HEK293 (cell line): ENCODE measurements around the gene PRRT2.
"Not testable (repeated sequence)": the region's sequence is repeated elsewhere in the genome, so short reads cannot be mapped to it uniquely, and the experiment has no call there.

Experiments
- CTCF ChIA-PET: fragments of 350-600 bp; formaldehyde crosslinking; extraction: SDS; loops from one replicate; lab custom pipeline; 2021; ENCODE audit warnings: antibody characterized with exemption; lab: Yijun Ruan, JAX
- POLR2A ChIA-PET: fragments of 300-600 bp; formaldehyde crosslinking; extraction: SDS; loops from one replicate; lab custom pipeline; 2020; ENCODE audit warnings: antibody characterized with exemption, inconsistent platforms; lab: Yijun Ruan, JAX
- H3K27ac ChIP-seq: fragments of 200-500 bp; sonication (Bioruptor generic); 2 replicates; pipeline ENCODE4 v1.5.1; 2014; ENCODE audit warnings: low read depth, low read length, control low read depth, inconsistent platforms; ENCODE audit errors: extremely low read depth
- H3K36me3 ChIP-seq, 2 experiments: fragments of 200-500 bp in 1 of 2; sonication (Bioruptor generic) in 1 of 2; 1 replicate in 1 of 2; 2 replicates in 1 of 2; pipeline ENCODE4 v1.5.1; 2014 to 2017; ENCODE audit warnings: inconsistent platforms in 2 of 2, low read length in 2 of 2; ENCODE audit not compliant: control insufficient read depth in 2 of 2, insufficient read depth in 1 of 2
- H3K4me1 ChIP-seq: fragments of 200-500 bp; sonication (Bioruptor generic); 2 replicates; pipeline ENCODE4 v1.5.1; 2014; ENCODE audit warnings: mild to moderate bottlenecking, low read length, inconsistent platforms; ENCODE audit not compliant: control insufficient read depth, insufficient read depth
- H3K4me3 ChIP-seq: 2 replicates; pipeline ENCODE4 v1.5.1; 2011; ENCODE audit warnings: low read depth, mild to moderate bottlenecking, control low read depth, low read length, moderate library complexity
- H3K9me3 ChIP-seq: fragments of 200-500 bp; sonication (Bioruptor generic); 2 replicates; pipeline ENCODE4 v1.5.1; 2014; ENCODE audit warnings: low read depth, low read length, inconsistent platforms; ENCODE audit not compliant: control insufficient read depth, insufficient read depth
- GLIS1 ChIP-seq: fragments of 450-650 bp; formaldehyde crosslinking; IDR thresholded peaks from 2 replicates; pipeline ENCODE4 v1.5.1; 2016; ENCODE audit warnings: missing biosample characterization, missing genetic modification characterization
- HOXA7 ChIP-seq: sonication (generic); formaldehyde crosslinking; IDR thresholded peaks from 2 replicates; pipeline ENCODE4 v1.8.1; 2022; ENCODE audit warnings: missing genetic modification reagents, borderline replicate concordance
- KLF1 ChIP-seq: fragments of 450-650 bp; formaldehyde crosslinking; IDR thresholded peaks from 2 replicates; pipeline ENCODE4 v1.5.1; 2016; ENCODE audit warnings: missing biosample characterization, missing genetic modification characterization
- REPIN1 ChIP-seq: fragments of 450-650 bp; formaldehyde crosslinking; IDR thresholded peaks from 2 replicates; pipeline ENCODE4 v1.5.1; 2017; ENCODE audit warnings: missing biosample characterization, missing genetic modification characterization, low read depth
- WT1 ChIP-seq: fragments of 450-650 bp; formaldehyde crosslinking; IDR thresholded peaks from 2 replicates; pipeline ENCODE4 v1.5.1; 2016; ENCODE audit warnings: missing biosample characterization, missing genetic modification characterization
- YY2 ChIP-seq: fragments of 450-650 bp; formaldehyde crosslinking; IDR thresholded peaks from 2 replicates; pipeline ENCODE4 v1.5.1; 2016; ENCODE audit warnings: missing biosample characterization, missing genetic modification characterization
- ZBTB17 ChIP-seq: fragments of 450-650 bp; formaldehyde crosslinking; IDR thresholded peaks from 2 replicates; pipeline ENCODE4 v1.5.1; 2016; ENCODE audit warnings: missing biosample characterization, missing genetic modification characterization
- ZFP3 ChIP-seq: fragments of 450-650 bp; formaldehyde crosslinking; IDR thresholded peaks from 2 replicates; pipeline ENCODE4 v1.5.1; 2016; ENCODE audit warnings: low read depth, missing biosample characterization, missing genetic modification characterization
- ZNF132 ChIP-seq: fragments of 450-650 bp; formaldehyde crosslinking; IDR thresholded peaks from 2 replicates; pipeline ENCODE4 v1.5.1; 2017; ENCODE audit warnings: missing biosample characterization, missing genetic modification characterization, borderline replicate concordance
- ZNF266 ChIP-seq: fragments of 450-650 bp; formaldehyde crosslinking; IDR thresholded peaks from 2 replicates; pipeline ENCODE4 v1.5.1; 2016; ENCODE audit warnings: missing biosample characterization, missing genetic modification characterization, low read depth
- ZNF280C ChIP-seq: fragments of 450-650 bp; formaldehyde crosslinking; IDR thresholded peaks from 2 replicates; pipeline ENCODE4 v1.5.1; 2016; ENCODE audit warnings: missing biosample characterization, missing genetic modification characterization
- ZNF335 ChIP-seq: fragments of 450-650 bp; formaldehyde crosslinking; conservative IDR thresholded peaks from 2 replicates; pipeline ENCODE4 v1.5.1; 2016; ENCODE audit warnings: missing biosample characterization, missing genetic modification characterization
- ZNF555 ChIP-seq: fragments of 450-650 bp; formaldehyde crosslinking; conservative IDR thresholded peaks from 2 replicates; pipeline ENCODE4 v1.5.1; 2017; ENCODE audit warnings: missing biosample characterization, mild to moderate bottlenecking, missing genetic modification characterization, inconsistent platforms
- ZNF621 ChIP-seq: fragments of 450-650 bp; formaldehyde crosslinking; IDR thresholded peaks from 2 replicates; pipeline ENCODE4 v1.5.1; 2017; ENCODE audit warnings: missing biosample characterization, missing genetic modification characterization
- ZNF623 ChIP-seq: fragments of 450-650 bp; formaldehyde crosslinking; IDR thresholded peaks from 2 replicates; pipeline ENCODE4 v1.5.1; 2016; ENCODE audit warnings: missing biosample characterization, missing genetic modification characterization
- ZNF654 ChIP-seq: fragments of 450-650 bp; formaldehyde crosslinking; IDR thresholded peaks from 2 replicates; pipeline ENCODE4 v1.5.1; 2016; ENCODE audit warnings: low read depth, missing biosample characterization, missing genetic modification characterization
- ZNF707 ChIP-seq: fragments of 450-650 bp; formaldehyde crosslinking; IDR thresholded peaks from 2 replicates; pipeline ENCODE4 v1.5.1; 2016; ENCODE audit warnings: missing biosample characterization, missing genetic modification characterization
- ZNF747 ChIP-seq: fragments of 450-650 bp; formaldehyde crosslinking; IDR thresholded peaks from 2 replicates; pipeline ENCODE4 v1.5.1; 2016; ENCODE audit warnings: missing biosample characterization, missing genetic modification characterization
- ZNF843 ChIP-seq: fragments of 450-650 bp; formaldehyde crosslinking; IDR thresholded peaks from 2 replicates; pipeline ENCODE4 v1.5.1; 2016; ENCODE audit warnings: missing biosample characterization, missing genetic modification characterization
- TF ChIP-seq, protein P1 (sequence below): fragments of 450-650 bp; formaldehyde crosslinking; IDR thresholded peaks from 2 replicates; pipeline ENCODE4 v1.5.1; 2016; ENCODE audit warnings: missing biosample characterization, missing genetic modification characterization, low read depth
- TF ChIP-seq, protein P2 (sequence below): fragments of 450-650 bp; formaldehyde crosslinking; IDR thresholded peaks from 2 replicates; pipeline ENCODE4 v1.5.1; 2016; ENCODE audit warnings: missing biosample characterization, missing genetic modification characterization
- TF ChIP-seq, protein P3 (sequence below): fragments of 450-650 bp; formaldehyde crosslinking; IDR thresholded peaks from 2 replicates; pipeline ENCODE4 v1.5.1; 2016; ENCODE audit warnings: missing biosample characterization, missing genetic modification characterization

PRRT2 gene

GRCh38 chr16:29791845-29792807 lies 19.9 kb upstream of the PRRT2 start:
- Histone ChIP-seq H3K4me1 (0 out of 2 replicates have a peak, but pooled peaks cover 2% of the 10 kb centered on the region), H3K27ac (peak overlapping the region; percentile 90; the same call in 1 of the 2 replicates)
- CTCF ChIA-PET: interaction anchor here (1.0 to 3.5 kb wide), 4 partner anchors 11 to 92 kb away, joined by 3 to 28 read pairs (median 6); no protein-coding TSS in a partner anchor
- TF ChIP-seq ZNF335 (peak; percentile 13; the same call in 1 of the 2 replicates), ZNF266 (no peak), ZNF555 (no peak), KLF1 (peak; percentile 56), WT1 (tag by site-specific recombination) (peak; percentile 81), ZBTB17 (tag by site-specific recombination) (peak; percentile 26; the same call in 1 of the 2 replicates), ZFP3 (tag by site-specific recombination) (peak; percentile 92), ZNF654 (tag by site-specific recombination) (no peak), ZNF843 (tag by site-specific recombination) (no peak), HOXA7 (no peak), ZNF132 (tag by site-specific recombination) (no peak)
- TF ChIP-seq, protein P1, sequence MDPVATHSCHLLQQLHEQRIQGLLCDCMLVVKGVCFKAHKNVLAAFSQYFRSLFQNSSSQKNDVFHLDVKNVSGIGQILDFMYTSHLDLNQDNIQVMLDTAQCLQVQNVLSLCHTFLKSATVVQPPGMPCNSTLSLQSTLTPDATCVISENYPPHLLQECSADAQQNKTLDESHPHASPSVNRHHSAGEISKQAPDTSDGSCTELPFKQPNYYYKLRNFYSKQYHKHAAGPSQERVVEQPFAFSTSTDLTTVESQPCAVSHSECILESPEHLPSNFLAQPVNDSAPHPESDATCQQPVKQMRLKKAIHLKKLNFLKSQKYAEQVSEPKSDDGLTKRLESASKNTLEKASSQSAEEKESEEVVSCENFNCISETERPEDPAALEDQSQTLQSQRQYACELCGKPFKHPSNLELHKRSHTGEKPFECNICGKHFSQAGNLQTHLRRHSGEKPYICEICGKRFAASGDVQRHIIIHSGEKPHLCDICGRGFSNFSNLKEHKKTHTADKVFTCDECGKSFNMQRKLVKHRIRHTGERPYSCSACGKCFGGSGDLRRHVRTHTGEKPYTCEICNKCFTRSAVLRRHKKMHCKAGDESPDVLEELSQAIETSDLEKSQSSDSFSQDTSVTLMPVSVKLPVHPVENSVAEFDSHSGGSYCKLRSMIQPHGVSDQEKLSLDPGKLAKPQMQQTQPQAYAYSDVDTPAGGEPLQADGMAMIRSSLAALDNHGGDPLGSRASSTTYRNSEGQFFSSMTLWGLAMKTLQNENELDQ (tag by site-specific recombination): no peak
- TF ChIP-seq, all 188 proteins: peak for 5
- peak overlapping the region; percentile 93 for H3K4me3 ChIP-seq
- peaks cover 4 to 28% of the 10 kb centered on the region in 2 experiments; a peak in 1 of 3 replicates for H3K36me3 ChIP-seq
- no peaks in the 10 kb centered on the region for H3K9me3 ChIP-seq
- POLR2A ChIA-PET: interaction anchor here (0.8 to 2.7 kb wide), 2 partner anchors 15 to 23 kb away, joined by 14 to 31 read pairs; partner anchors contain the start of gene MAZ

DNA sequence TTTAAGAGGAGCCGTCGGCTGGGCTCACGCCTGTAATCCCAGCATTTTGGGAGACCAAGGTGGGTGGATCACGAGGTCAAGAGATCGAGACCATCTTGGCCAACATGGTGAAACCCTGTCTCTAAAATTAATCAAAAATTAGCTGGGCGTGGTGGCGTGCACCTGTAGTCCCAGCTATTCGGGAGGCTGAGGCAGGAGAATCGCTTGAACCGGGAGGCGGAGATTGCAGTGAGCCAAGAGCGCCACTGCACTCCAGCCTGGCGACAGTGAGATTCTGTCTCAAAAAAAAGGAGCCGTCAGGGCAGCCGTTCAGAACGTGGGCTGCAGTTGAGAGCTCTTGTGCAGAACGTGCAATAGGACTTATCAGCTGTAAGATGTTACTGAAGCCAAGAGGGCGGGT lies 18.8 kb upstream of the PRRT2 start:
- H3K4me3 ChIP-seq: not testable (repeated sequence)
- POLR2A ChIA-PET: interaction anchor here (0.8 kb wide), 1 partner anchor 9 kb away, joined by 4 read pairs; no protein-coding TSS in a partner anchor

GRCh38 chr16:29794231-29794710 lies 17.7 kb upstream of the PRRT2 start:
- Histone ChIP-seq H3K27ac (no peak overlapping the region), H3K4me1 (0 out of 2 replicates have a peak, but pooled peaks cover 2% of the 10 kb centered on the region), H3K4me3 (no peak overlapping the region), H3K9me3 (no peaks in the 10 kb centered on the region), H3K36me3 (peaks cover 11 to 49% of the 10 kb centered on the region in 2 experiments)
- POLR2A ChIA-PET: no interaction called here
- CTCF ChIA-PET: interaction anchor here (1.0 kb wide), 1 partner anchor 22 kb away, joined by 3 read pairs; the partner anchor contains the start of gene PAGR1
- TF ChIP-seq ZNF280C (tag by site-specific recombination) (no peak), REPIN1 (tag by site-specific recombination) (no peak), YY2 (tag by site-specific recombination) (no peak), ZNF707 (tag by site-specific recombination) (no peak), ZNF747 (tag by site-specific recombination) (no peak), ZNF623 (tag by site-specific recombination) (no peak), GLIS1 (tag by site-specific recombination) (no peak), ZNF621 (tag by site-specific recombination) (no peak)
- TF ChIP-seq, protein P2, sequence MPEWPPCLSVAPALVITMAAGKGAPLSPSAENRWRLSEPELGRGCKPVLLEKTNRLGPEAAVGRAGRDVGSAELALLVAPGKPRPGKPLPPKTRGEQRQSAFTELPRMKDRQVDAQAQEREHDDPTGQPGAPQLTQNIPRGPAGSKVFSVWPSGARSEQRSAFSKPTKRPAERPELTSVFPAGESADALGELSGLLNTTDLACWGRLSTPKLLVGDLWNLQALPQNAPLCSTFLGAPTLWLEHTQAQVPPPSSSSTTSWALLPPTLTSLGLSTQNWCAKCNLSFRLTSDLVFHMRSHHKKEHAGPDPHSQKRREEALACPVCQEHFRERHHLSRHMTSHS (tag by site-specific recombination): no peak
- TF ChIP-seq, protein P3, sequence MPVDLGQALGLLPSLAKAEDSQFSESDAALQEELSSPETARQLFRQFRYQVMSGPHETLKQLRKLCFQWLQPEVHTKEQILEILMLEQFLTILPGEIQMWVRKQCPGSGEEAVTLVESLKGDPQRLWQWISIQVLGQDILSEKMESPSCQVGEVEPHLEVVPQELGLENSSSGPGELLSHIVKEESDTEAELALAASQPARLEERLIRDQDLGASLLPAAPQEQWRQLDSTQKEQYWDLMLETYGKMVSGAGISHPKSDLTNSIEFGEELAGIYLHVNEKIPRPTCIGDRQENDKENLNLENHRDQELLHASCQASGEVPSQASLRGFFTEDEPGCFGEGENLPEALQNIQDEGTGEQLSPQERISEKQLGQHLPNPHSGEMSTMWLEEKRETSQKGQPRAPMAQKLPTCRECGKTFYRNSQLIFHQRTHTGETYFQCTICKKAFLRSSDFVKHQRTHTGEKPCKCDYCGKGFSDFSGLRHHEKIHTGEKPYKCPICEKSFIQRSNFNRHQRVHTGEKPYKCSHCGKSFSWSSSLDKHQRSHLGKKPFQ: no peak

More for the DNA sequence above, 18.8 kb upstream of the PRRT2 start:
- CTCF ChIA-PET, H3K27ac ChIP-seq, H3K9me3 ChIP-seq, H3K4me1 ChIP-seq: not testable (repeated sequence)
- peaks cover 10 to 38% of the 10 kb centered on the region in 2 experiments for H3K36me3 ChIP-seq
